GM23248 (cell line): ENCODE data around the gene CACNB3.

Experiments used
- EZH2 ChIP-seq: fragments of 200-600 bp; sonication (generic); IDR thresholded peaks from 2 replicates; pipeline ENCODE4 v1.6.1; 2018; ENCODE audit warnings: antibody characterized with exemption, mild to moderate bottlenecking; ENCODE audit not compliant: insufficient read depth, poor library complexity, severe bottlenecking
- EZH2phosphoT487 ChIP-seq: fragments of 200-600 bp; sonication (generic); IDR thresholded peaks from 2 replicates; pipeline ENCODE4 v1.6.1; 2018; ENCODE audit warnings: antibody characterized with exemption, moderate library complexity, mild to moderate bottlenecking, low read depth; ENCODE audit not compliant: insufficient read depth

- TF ChIP-seq EZH2phosphoT487 (no peak), EZH2 (no peak)
Measured at GRCh38 chr12:48788854-48789775, 29.2 kb upstream of the CACNB3 start, which contains the start of gene ADCY6.
